HPDE6-E6E7 (cell line): ENCODE results near the gene ZNF121.

Experiments
- DNase-seq: peaks from one replicate; pipeline ENCODE4 v3.0.0; 2011; ENCODE audit warnings: missing footprints; ENCODE audit errors: extremely low spot score

ZNF121 gene

GRCh38 chr19:9538183-9539058 lies 45.9 kb downstream of the ZNF121 start, which contains the start of gene ZNF426:
ZNF426 (minus strand) TSS chr19:9538645; CDS start chr19:9536232, 2,413 bp downstream.
- peak; percentile 79 for DNase-seq

- no peak for DNase-seq
Observed at GRCh38 chr19:9535934-9536333, 48.4 kb downstream of the ZNF121 start.

- DNase-seq: peak; percentile 54
Observed at GRCh38 chr19:9531933-9532332, 52.4 kb downstream of the ZNF121 start.

GRCh38 chr19:9528757-9529336 lies 55.5 kb downstream of the ZNF121 start:
- DNase-seq: no peak

- DNase-seq: no peak
Observed at GRCh38 chr19:9523885-9524474, 60.3 kb downstream of the ZNF121 start.
